Measurements from ENCODE around the gene SLC39A9. TPM values are rescaled to one million over a fixed set of nuclear protein-coding genes. Genes with fewer than 3 reads are reported as not detected.

Gene SLC39A9
- total RNA-seq, 1 experiment from 2014 or later: 39.8 TPM

DNA sequence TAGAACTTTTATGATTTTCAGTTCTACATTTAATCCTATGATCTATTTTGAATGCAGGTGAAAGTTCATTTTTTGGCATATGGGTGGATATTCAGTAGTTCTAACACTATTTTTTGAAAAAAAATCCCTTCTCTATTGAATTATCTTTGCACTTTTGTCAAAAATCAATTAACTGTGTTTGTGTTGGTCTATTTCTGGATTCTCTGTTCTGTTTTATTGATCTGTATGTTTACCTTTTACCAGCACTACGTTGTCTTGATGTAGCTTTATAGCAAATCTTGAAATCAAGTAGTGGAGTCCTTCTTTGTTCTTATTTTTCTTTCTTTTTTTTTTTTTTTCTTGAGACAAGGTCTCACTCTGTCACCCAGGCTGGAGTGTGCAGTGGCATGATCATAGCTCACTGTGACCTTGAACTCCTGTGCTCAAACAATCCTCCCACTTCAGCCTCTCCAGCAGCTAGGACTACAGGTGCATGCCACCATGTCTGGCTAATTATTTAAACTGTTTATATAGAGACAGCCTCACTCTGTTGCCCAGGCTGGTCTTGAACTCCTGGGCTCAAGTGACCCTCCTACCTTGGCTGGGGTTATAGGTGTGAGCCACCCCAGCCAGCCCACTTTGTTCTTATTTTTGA lies 31.9 kb downstream of the SLC39A9 start:
- no peaks in the 10 kb centered on the region for H3K9me3 ChIP-seq (ENCODE audit: control insufficient read depth, low read depth, low read length)
- H4K20me1 ChIP-seq (ENCODE audit: control insufficient read depth, insufficient read depth, insufficient read length): no peaks in the 10 kb centered on the region
- no peak overlapping the region for H2AFZ ChIP-seq (ENCODE audit: low read length)
- no peak overlapping the region for H3K4me3 Mint-ChIP-seq
- H4K5ac ChIP-seq (ENCODE audit: insufficient read length, low read depth, low read length): no peak overlapping the region
- H3K9me3 Mint-ChIP-seq: no peaks in the 10 kb centered on the region
- no peak overlapping the region for H2BK20ac ChIP-seq (ENCODE audit: low read depth, low read length, poor library complexity, severe bottlenecking)
- peaks cover 3% of the 10 kb centered on the region for H3K79me1 ChIP-seq (ENCODE audit: insufficient read depth, low read depth, low read length, poor library complexity, severe bottlenecking)
- no peak overlapping the region for H3K4me2 ChIP-seq (ENCODE audit: insufficient read depth, insufficient read length, low read length)
- H3T11ph ChIP-seq (ENCODE audit: low read length): no peak overlapping the region
- H3K9ac ChIP-seq (ENCODE audit: extremely low read depth, insufficient read length, low read length): no peak overlapping the region
- no peaks in the 10 kb centered on the region for H3K79me2 ChIP-seq (ENCODE audit: insufficient read depth, low read length)
- H3K4me1 Mint-ChIP-seq: no peaks in the 10 kb centered on the region
- H2AK5ac ChIP-seq (ENCODE audit: insufficient read length, low read length): no peak overlapping the region
- H3K23ac ChIP-seq (ENCODE audit: insufficient read length, low read depth, low read length): no peak overlapping the region
- H3K27me3 Mint-ChIP-seq (ENCODE audit: low read depth): no peaks in the 10 kb centered on the region
- no peak overlapping the region for H2BK5ac ChIP-seq (ENCODE audit: insufficient read length, low read length)
- no peak overlapping the region for H3K27ac Mint-ChIP-seq
- H4K8ac ChIP-seq (replicated peaks; ENCODE audit: insufficient read length, low read depth, low read length): no peak overlapping the region
- no peak overlapping the region for H3K27ac ChIP-seq (ENCODE audit: insufficient read length, low read depth, low read length)
- TF ChIP-seq, protein P1, sequence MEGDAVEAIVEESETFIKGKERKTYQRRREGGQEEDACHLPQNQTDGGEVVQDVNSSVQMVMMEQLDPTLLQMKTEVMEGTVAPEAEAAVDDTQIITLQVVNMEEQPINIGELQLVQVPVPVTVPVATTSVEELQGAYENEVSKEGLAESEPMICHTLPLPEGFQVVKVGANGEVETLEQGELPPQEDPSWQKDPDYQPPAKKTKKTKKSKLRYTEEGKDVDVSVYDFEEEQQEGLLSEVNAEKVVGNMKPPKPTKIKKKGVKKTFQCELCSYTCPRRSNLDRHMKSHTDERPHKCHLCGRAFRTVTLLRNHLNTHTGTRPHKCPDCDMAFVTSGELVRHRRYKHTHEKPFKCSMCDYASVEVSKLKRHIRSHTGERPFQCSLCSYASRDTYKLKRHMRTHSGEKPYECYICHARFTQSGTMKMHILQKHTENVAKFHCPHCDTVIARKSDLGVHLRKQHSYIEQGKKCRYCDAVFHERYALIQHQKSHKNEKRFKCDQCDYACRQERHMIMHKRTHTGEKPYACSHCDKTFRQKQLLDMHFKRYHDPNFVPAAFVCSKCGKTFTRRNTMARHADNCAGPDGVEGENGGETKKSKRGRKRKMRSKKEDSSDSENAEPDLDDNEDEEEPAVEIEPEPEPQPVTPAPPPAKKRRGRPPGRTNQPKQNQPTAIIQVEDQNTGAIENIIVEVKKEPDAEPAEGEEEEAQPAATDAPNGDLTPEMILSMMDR (conservative IDR thresholded peaks at IDR 0.05): no peak
- no peak overlapping the region for H3K18ac ChIP-seq (ENCODE audit: insufficient read length, low read depth, low read length)
- no peak for DNase-seq
- H3K14ac ChIP-seq (ENCODE audit: insufficient read depth, low read length): no peak overlapping the region
- H3K4ac ChIP-seq (ENCODE audit: low read depth, low read length): no peak overlapping the region
- no peak overlapping the region for H2BK120ac ChIP-seq (ENCODE audit: low read depth, low read length, poor library complexity, severe bottlenecking)
- no CpG with 5 or more reads among the region's 1 CpG for WGBS (ENCODE audit: extremely low coverage, insufficient read length, low lambda C conversion rate)
- H3K23me2 ChIP-seq (ENCODE audit: insufficient read length, low read depth, low read length, poor library complexity, severe bottlenecking): no peaks in the 10 kb centered on the region
- H3K4me1 ChIP-seq (ENCODE audit: insufficient read depth, low read length): no peaks in the 10 kb centered on the region
- H2BK12ac ChIP-seq (ENCODE audit: insufficient read length, low read depth, low read length): no peak overlapping the region
- H3K36me3 Mint-ChIP-seq (ENCODE audit: insufficient read depth in 1 of 3, low read depth in 3 of 3): peaks cover 3 to 22% (median 20%) of the 10 kb centered on the region in 3 experiments; a peak in 6 of 7 replicates
- H4K91ac ChIP-seq (ENCODE audit: insufficient read length, low read depth, low read length): no peak overlapping the region
- no peak overlapping the region for H2BK15ac ChIP-seq (ENCODE audit: low read depth, low read length)
- no peak overlapping the region for H3K56ac ChIP-seq (ENCODE audit: insufficient read length, low read depth, low read length)
- H3K27me3 ChIP-seq (ENCODE audit: insufficient read depth, low read length): no peaks in the 10 kb centered on the region
